ENCODE results near the gene MUC4.
"Not testable (repeated sequence)": the region's sequence is repeated elsewhere in the genome, so short reads cannot be mapped to it uniquely, and the experiment has no call there.

Gene MUC4

GRCh38 chr3:195761123-195761566 lies 50.6 kb downstream of the MUC4 start:
- DNase-seq (ENCODE audit: low read depth in 2 of 2): no peak

GRCh38 chr3:195760345-195761122 lies 51.2 kb downstream of the MUC4 start:
- no peak for DNase-seq (ENCODE audit: low read depth in 2 of 2)

- no peak for DNase-seq (ENCODE audit: low read depth in 2 of 2)
These were observed 52.9 kb downstream of the MUC4 start for GRCh38 chr3:195758721-195759353.

GRCh38 chr3:195757827-195758226 lies 53.9 kb downstream of the MUC4 start:
- DNase-seq (ENCODE audit: low read depth in 2 of 2): no peak

- DNase-seq (ENCODE audit: low read depth in 2 of 2): no peak
These were observed 54.3 kb downstream of the MUC4 start for GRCh38 chr3:195757438-195757770.

- no peak for DNase-seq (ENCODE audit: low read depth in 2 of 2)
These were observed 55.7 kb downstream of the MUC4 start for GRCh38 chr3:195755791-195756676.

- no peak for DNase-seq (ENCODE audit: low read depth in 2 of 2)
These were observed 56.3 kb downstream of the MUC4 start for GRCh38 chr3:195755391-195755790.

GRCh38 chr3:195754906-195755305 lies 56.8 kb downstream of the MUC4 start:
- DNase-seq (ENCODE audit: low read depth in 2 of 2): no peak

- DNase-seq (ENCODE audit: low read depth in 2 of 2): no peak
These were observed 57.6 kb downstream of the MUC4 start for GRCh38 chr3:195754141-195754540.

GRCh38 chr3:195753581-195753980 lies 58.1 kb downstream of the MUC4 start:
- DNase-seq (ENCODE audit: low read depth in 2 of 2): no peak

GRCh38 chr3:195752546-195753331 lies 59.0 kb downstream of the MUC4 start:
- DNase-seq (ENCODE audit: low read depth in 2 of 2): no peak

- no peak for DNase-seq (ENCODE audit: low read depth in 2 of 2)
These were observed 59.7 kb downstream of the MUC4 start for GRCh38 chr3:195752066-195752465.

- no peak for DNase-seq (ENCODE audit: low read depth in 2 of 2)
These were observed 60.2 kb downstream of the MUC4 start for GRCh38 chr3:195751560-195751959.

GRCh38 chr3:195750797-195751520 lies 60.8 kb downstream of the MUC4 start:
- no peak for DNase-seq (ENCODE audit: low read depth in 2 of 2)

GRCh38 chr3:195749101-195749500 lies 62.6 kb downstream of the MUC4 start:
- not testable (repeated sequence) for DNase-seq (ENCODE audit: low read depth in 2 of 2)

- DNase-seq (ENCODE audit: low read depth in 2 of 2): no peak
These were observed 63.1 kb downstream of the MUC4 start for GRCh38 chr3:195748661-195749060.

- no peak for DNase-seq (ENCODE audit: low read depth in 2 of 2)
These were observed 65.0 kb downstream of the MUC4 start for GRCh38 chr3:195746751-195747150.

- no peak for DNase-seq (ENCODE audit: low read depth in 2 of 2)
These were observed 65.4 kb downstream of the MUC4 start for GRCh38 chr3:195746346-195746745.

GRCh38 chr3:195744437-195744836 lies 67.3 kb downstream of the MUC4 start:
- no peak for DNase-seq (ENCODE audit: low read depth in 2 of 2)

- no peak for DNase-seq (ENCODE audit: low read depth in 2 of 2)
These were observed 72.1 kb downstream of the MUC4 start for GRCh38 chr3:195739561-195740111.
